Liver (tissue), 3 donors: ENCODE data around the gene TBC1D7.
"Not testable (repeated sequence)": the region's sequence is repeated elsewhere in the genome, so short reads cannot be mapped to it uniquely, and the experiment has no call there.

Experiments used
- HNF4G ChIP-seq: IDR thresholded peaks from 2 replicates; pipeline ENCODE4 v1.6.1; 2016; ENCODE audit warnings: antibody characterized with exemption
- JUND ChIP-seq, 2 donors: IDR thresholded peaks; 2 replicates each; pipeline ENCODE4 v1.6.1; 2016; ENCODE audit warnings: antibody characterized with exemption in 2 of 2
- RAD21 ChIP-seq, 2 donors: IDR thresholded peaks; 2 replicates each; pipeline ENCODE4 v1.6.1; 2016; ENCODE audit warnings: antibody characterized with exemption in 2 of 2, mild to moderate bottlenecking in 2 of 2
- TAF1 ChIP-seq: conservative IDR thresholded peaks from 2 replicates; pipeline ENCODE4 v1.6.1; 2016; ENCODE audit warnings: antibody characterized with exemption, mild to moderate bottlenecking
- TF ChIP-seq, protein P1 (sequence below): fragments of 150-350 bp; IDR thresholded peaks from 2 replicates; pipeline ENCODE4 v1.5.1; 2017; ENCODE audit warnings: improper control_type of control experiment, low read depth, low read length; ENCODE audit not compliant: missing input control
- TF ChIP-seq, protein P2 (sequence below): IDR thresholded peaks from 2 replicates; pipeline ENCODE4 v1.6.1; 2016; ENCODE audit warnings: antibody characterized with exemption
- donor health status: healthy.
- donor health status: healthy.

DNA sequence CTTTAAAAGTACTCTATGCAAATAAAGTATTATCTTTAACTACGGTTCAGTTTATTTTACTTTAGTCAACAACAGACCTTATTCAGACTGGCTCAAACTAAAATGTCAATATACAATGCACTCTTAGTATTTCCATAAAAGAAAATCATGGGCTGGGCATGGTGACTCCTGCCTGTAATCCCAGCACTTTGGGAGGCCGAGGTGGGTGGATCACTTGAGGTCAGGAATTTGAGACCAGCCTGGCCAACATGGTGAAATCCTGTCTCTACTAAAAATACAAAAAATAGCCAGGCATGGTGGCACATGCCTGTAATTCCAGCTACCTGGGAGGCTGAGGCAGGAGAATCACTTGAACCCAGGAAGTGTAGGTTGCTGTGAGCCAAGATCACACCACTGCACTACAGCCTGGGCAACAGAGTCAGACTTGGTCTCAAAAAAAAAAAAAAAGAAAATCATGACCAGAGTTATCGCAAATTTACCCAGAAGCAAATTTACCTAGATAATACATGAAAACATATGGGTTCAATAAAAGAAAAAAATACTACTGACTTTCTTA is 2.2 kb downstream of the TBC1D7 start:
- TF ChIP-seq, protein P1, sequence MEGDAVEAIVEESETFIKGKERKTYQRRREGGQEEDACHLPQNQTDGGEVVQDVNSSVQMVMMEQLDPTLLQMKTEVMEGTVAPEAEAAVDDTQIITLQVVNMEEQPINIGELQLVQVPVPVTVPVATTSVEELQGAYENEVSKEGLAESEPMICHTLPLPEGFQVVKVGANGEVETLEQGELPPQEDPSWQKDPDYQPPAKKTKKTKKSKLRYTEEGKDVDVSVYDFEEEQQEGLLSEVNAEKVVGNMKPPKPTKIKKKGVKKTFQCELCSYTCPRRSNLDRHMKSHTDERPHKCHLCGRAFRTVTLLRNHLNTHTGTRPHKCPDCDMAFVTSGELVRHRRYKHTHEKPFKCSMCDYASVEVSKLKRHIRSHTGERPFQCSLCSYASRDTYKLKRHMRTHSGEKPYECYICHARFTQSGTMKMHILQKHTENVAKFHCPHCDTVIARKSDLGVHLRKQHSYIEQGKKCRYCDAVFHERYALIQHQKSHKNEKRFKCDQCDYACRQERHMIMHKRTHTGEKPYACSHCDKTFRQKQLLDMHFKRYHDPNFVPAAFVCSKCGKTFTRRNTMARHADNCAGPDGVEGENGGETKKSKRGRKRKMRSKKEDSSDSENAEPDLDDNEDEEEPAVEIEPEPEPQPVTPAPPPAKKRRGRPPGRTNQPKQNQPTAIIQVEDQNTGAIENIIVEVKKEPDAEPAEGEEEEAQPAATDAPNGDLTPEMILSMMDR = not testable (repeated sequence)
- TF ChIP-seq HNF4G; JUND (IDR thresholded peaks at IDR 0.05); TAF1; RAD21 (IDR thresholded peaks at IDR 0.05): not testable (repeated sequence)
- TF ChIP-seq, protein P2, sequence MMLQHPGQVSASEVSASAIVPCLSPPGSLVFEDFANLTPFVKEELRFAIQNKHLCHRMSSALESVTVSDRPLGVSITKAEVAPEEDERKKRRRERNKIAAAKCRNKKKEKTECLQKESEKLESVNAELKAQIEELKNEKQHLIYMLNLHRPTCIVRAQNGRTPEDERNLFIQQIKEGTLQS = not testable (repeated sequence)
